Gastrocnemius medialis (tissue), 4 donors: ENCODE results near the gene VSTM2L. TPM values are rescaled to one million over a fixed set of nuclear protein-coding genes. Genes with fewer than 3 reads are reported as not detected.
A peak's percentile ranks its signal among the peaks of the same experiment; 100 is the strongest.

Experiments
- ATAC-seq, 2 donors: fragments of 150-250 bp; one replicate each; pipeline ENCODE4 v1.9.1; 2016
- DNase-seq, 2 donors: peaks; one replicate each; pipeline ENCODE4 v3.0.0-alpha.2; 2019
- H3K27ac ChIP-seq, 4 donors: fragments of 200-600 bp; sonication (generic); 1 replicate in 1 of 4; 2 replicates in 3 of 4; pipeline ENCODE4 v1.5.1; 2016 to 2018; ENCODE audit warnings: mild to moderate bottlenecking in 2 of 4, moderate library complexity in 1 of 4
- H3K27me3 ChIP-seq, 3 donors: fragments of 200-600 bp; sonication (generic) in 2 of 3; 1 replicate in 1 of 3; 2 replicates in 2 of 3; pipeline versions ENCODE4 v1.5.1 to v1.6.0; 2016 to 2019; ENCODE audit warnings: mild to moderate bottlenecking in 1 of 3, moderate library complexity in 1 of 3
- H3K36me3 ChIP-seq, 2 donors: fragments of 200-600 bp; sonication (generic) in 1 of 2; one replicate each; pipeline ENCODE4 v1.5.1; 2017 to 2018
- H3K4me1 ChIP-seq, 2 donors: fragments of 200-600 bp; sonication (generic) in 1 of 2; one replicate each; pipeline ENCODE4 v1.5.1; 2016 to 2017; ENCODE audit warnings: mild to moderate bottlenecking in 2 of 2
- H3K4me3 ChIP-seq, 4 donors: fragments of 200-600 bp; sonication (generic) in 3 of 4; 1 replicate in 1 of 4; 2 replicates in 3 of 4; pipeline ENCODE4 v1.5.1; 2016 to 2019; ENCODE audit warnings: mild to moderate bottlenecking in 2 of 4
- H3K9me3 ChIP-seq, 3 donors: fragments of 200-600 bp; sonication (generic) in 2 of 3; 1 replicate in 1 of 3; 2 replicates in 2 of 3; pipeline ENCODE4 v1.5.1; 2016 to 2019
- POLR2A ChIP-seq, 2 donors: fragments of 450-650 bp; IDR thresholded peaks; one replicate each; pipeline ENCODE4 v1.6.1; 2017; ENCODE audit warnings: antibody characterized with exemption in 2 of 2, mild to moderate bottlenecking in 2 of 2, moderate library complexity in 2 of 2
- in situ Hi-C, 4 donors: fragments of 200-750 bp; cut with MboI; loops; one replicate each; pipeline versions ENCODE4 v1.15.0 to v1.8.0; 2017; ENCODE audit warnings: low sequenced_read_pairs in 4 of 4
- intact Hi-C: fragments of 100-400 bp; cut with DNase I; formaldehyde crosslinking; loops from one replicate; pipeline ENCODE4 v1.15.1; 2023; ENCODE audit warnings: low total_unique reads
- total RNA-seq, 4 donors: library from RNA; depleted of rRNA; stranded (reverse); fragments of >200 nt; gene quantifications; one replicate each; pipeline versions ENCODE4 v1.1.0 to v1.2.3, GENCODE V29; 2016
- TF ChIP-seq, protein P1 (sequence below), 5 experiments: fragments of 450-650 bp in 3 of 5; fragments of 200-600 bp in 2 of 5; sonication (generic) in 2 of 5; IDR thresholded peaks in 4 of 5; conservative IDR thresholded peaks in 1 of 5; 1 replicate in 4 of 5; 2 replicates in 1 of 5; pipeline ENCODE4 v1.5.1; 2016 to 2019; ENCODE audit warnings: antibody characterized with exemption in 5 of 5, mild to moderate bottlenecking in 3 of 5, moderate library complexity in 3 of 5

VSTM2L gene
- total RNA-seq, 4 donors from 2014 or later: 1.6 to 2.6 (median 2.4) TPM; not detected in 1

DNA sequence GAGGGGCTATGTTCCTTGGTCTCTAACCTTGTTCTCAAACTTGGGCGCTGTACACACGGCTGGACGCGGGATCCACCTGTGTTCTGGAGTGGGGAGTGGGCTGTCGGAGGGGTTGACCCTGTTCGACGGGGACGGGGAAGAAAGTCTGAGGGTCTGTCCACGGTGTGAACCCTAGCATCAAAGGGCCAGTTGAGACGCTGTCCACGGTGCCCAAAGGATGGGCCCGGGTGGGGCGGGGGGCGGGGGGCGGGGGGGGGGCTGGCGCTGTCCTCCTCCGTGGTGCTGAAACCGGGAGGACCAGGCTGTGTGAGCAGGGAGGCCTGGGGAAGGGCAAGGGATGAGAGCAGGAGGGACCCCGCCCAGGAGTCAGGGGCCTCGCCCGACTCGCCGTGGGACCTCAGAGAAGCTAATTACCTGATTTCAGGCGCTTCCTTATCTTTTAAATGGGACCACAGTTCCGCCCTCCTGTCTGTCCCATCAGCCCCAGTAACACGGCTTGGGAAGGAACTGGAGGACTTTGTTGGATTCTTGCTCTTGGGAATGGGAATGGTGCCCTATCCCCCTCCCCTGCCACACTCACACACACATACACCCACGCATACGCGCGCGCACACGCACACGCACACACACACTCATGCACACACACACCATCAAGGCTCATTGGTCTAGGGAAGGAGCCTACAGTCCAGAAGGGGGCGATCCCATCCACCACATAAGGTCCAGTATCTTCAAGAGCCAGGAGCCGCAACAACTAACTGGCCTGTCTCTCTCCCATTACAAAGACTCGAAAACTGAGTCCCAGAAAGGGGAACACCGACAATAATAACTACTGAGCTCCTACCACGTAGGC, 1.0 kb upstream of the VSTM2L start:
- H3K4me3 ChIP-seq: peak overlapping the region in 1 of 4 donors; percentile 46
- intact Hi-C loops: loop anchor here (1.0 to 10.0 kb wide), 3 partner anchors 91 to 320 kb away; partner anchors contain the start of gene TGM2
- H3K36me3 ChIP-seq: no peaks in the 10 kb centered on the region
- no peak overlapping the region for H3K27ac ChIP-seq
- H3K27me3 ChIP-seq: peaks cover 38 to 61% (median 44%) of the 10 kb centered on the region in 3 donors
- TF ChIP-seq, protein P1, sequence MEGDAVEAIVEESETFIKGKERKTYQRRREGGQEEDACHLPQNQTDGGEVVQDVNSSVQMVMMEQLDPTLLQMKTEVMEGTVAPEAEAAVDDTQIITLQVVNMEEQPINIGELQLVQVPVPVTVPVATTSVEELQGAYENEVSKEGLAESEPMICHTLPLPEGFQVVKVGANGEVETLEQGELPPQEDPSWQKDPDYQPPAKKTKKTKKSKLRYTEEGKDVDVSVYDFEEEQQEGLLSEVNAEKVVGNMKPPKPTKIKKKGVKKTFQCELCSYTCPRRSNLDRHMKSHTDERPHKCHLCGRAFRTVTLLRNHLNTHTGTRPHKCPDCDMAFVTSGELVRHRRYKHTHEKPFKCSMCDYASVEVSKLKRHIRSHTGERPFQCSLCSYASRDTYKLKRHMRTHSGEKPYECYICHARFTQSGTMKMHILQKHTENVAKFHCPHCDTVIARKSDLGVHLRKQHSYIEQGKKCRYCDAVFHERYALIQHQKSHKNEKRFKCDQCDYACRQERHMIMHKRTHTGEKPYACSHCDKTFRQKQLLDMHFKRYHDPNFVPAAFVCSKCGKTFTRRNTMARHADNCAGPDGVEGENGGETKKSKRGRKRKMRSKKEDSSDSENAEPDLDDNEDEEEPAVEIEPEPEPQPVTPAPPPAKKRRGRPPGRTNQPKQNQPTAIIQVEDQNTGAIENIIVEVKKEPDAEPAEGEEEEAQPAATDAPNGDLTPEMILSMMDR (IDR thresholded peaks at IDR 0.05 in 4 of 5, conservative IDR thresholded peaks at IDR 0.05 in 1 of 5): peak in 4 of 5 experiments; percentile 25 to 68 (median 38)
- no peak for TF ChIP-seq POLR2A (IDR thresholded peaks at IDR 0.05)
- in situ Hi-C loops: loop anchor here in 1 of 4 donors (25.0 kb wide), 1 partner anchor 90 kb away; no protein-coding TSS in a partner anchor
- peak; percentile 66 to 75 for ATAC-seq
- DNase-seq: peak; percentile 17 to 45
- H3K9me3 ChIP-seq: no peaks in the 10 kb centered on the region
- peaks cover 0 to 6% of the 10 kb centered on the region in 2 donors for H3K4me1 ChIP-seq

DNA sequence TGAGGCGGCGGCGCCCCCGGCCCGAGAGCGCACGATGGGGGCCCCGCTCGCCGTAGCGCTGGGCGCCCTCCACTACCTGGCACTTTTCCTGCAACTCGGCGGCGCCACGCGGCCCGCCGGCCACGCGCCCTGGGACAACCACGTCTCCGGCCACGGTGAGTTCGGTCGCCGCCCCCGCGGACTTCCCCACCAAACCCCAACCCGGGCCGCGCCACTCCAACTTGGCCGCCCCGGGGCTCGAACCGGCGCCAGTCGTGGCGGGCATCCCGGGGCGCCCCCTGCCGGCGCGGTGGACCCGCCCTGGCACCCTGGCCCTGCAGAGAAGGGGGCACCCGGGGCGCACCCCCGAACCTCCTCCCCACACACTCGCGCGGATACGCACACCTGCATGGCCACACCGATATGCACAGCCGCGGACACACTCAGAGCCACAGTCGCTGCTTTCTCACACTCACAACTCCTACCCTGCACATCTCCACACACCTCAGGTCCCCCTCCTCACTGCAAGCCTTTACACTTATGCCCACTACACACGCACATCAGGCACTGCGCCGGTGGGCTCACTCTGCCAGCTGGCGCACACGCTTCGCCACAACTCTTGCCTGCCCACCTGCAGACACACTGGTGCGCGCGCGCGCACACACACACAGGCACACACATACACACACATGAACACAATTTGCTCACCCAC, 535 bp downstream of the VSTM2L start:
- Histone ChIP-seq H3K4me1 (peaks cover 0 to 6% of the 10 kb centered on the region in 2 donors), H3K4me3 (peak overlapping the region; percentile 36 to 48 (median 42)), H3K36me3 (no peaks in the 10 kb centered on the region), H3K27ac (no peak overlapping the region), H3K9me3 (no peaks in the 10 kb centered on the region), H3K27me3 (peaks cover 44 to 70% (median 46%) of the 10 kb centered on the region in 3 donors)
- no peak for ATAC-seq
- in situ Hi-C loops: loop anchor here in 1 of 4 donors (25.0 kb wide), 1 partner anchor 91 kb away; no protein-coding TSS in a partner anchor
- no peak for TF ChIP-seq POLR2A (IDR thresholded peaks at IDR 0.05)
- TF ChIP-seq, protein P1 (IDR thresholded peaks at IDR 0.05 in 4 of 5, conservative IDR thresholded peaks at IDR 0.05 in 1 of 5): no peak
- no peak for DNase-seq
- intact Hi-C loops: loop anchor here (5.0 to 10.0 kb wide), 2 partner anchors 261 to 319 kb away; partner anchors contain the start of gene TGM2

DNA sequence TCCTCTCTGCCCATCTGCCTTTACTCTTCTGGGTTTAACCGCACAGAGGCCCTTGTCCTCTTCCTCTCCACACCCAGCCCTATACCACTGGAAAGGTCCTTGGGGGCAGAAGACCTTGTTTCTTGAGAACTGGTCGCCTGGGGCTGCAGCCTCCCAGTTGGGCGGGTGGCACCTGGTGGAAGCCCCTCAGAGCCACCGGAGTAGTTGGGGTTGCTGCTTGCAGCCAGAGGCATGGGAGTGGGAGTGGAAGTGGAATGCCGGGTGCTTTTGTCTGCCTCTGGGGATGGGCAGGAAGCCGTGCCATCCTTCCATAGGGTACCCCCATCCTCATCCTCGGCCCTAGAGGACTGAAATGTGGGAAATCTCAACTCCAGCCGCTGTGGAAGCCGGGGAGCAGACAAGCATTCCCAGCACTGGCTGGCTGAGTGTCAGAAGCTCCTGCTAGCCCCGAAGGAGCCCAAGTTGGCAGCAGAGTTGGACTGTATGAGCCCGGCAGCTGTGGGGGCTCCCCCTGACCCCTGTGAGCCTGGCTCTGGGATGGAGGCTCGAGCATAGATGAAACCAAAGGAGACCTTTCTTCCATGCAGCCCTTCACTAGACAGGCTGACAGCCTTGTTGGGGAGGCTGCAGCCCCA, 1.2 kb downstream of the VSTM2L start:
- ATAC-seq (no peak), DNase-seq (no peak)
- intact Hi-C loops: loop anchor here (5.0 to 10.0 kb wide), 2 partner anchors 261 to 318 kb away; partner anchors contain the start of gene TGM2
- Histone ChIP-seq H3K27ac (no peak overlapping the region), H3K9me3 (no peaks in the 10 kb centered on the region), H3K36me3 (no peaks in the 10 kb centered on the region), H3K27me3 (peaks cover 44 to 70% (median 50%) of the 10 kb centered on the region in 3 donors), H3K4me3 (no peak overlapping the region), H3K4me1 (peaks cover 0 to 6% of the 10 kb centered on the region in 2 donors)
- in situ Hi-C loops: loop anchor here in 1 of 4 donors (25.0 kb wide), 1 partner anchor 92 kb away; no protein-coding TSS in a partner anchor
- TF ChIP-seq POLR2A (IDR thresholded peaks at IDR 0.05): no peak
- TF ChIP-seq, protein P1 (IDR thresholded peaks at IDR 0.05 in 4 of 5, conservative IDR thresholded peaks at IDR 0.05 in 1 of 5): no peak

DNA sequence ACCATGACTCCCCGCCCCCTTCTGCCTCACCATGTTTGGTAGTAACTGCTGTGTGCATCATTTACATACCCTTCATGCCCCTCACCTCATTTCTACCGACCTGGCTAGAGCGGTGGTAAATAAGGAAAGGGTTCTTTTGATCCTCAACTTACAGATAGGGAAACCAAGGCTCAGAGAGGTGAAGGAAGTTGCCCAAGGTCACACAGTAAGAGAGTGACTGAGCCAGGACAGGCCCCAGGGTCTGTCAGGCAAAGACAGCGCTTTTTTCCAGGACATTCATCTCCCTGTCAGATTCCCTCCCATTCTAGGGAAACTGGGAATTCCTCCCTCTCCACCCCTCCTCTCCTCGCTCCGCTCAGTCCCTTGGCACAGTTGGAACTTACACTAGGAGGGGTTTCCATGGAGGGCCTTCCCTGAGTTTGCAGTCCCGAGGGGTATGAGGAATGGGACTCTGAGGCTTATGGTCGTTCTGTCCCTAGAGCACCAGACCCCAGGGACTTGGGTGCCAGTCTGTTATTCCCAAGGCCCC, 2.0 kb downstream of the VSTM2L start:
- in situ Hi-C loops (loop anchor here in 1 of 4 donors (25.0 kb wide), 1 partner anchor 93 kb away; no protein-coding TSS in a partner anchor), intact Hi-C loops (loop anchor here (5.0 to 10.0 kb wide), 2 partner anchors 260 to 317 kb away; partner anchors contain the start of gene TGM2)
- Histone ChIP-seq H3K4me1 (peaks cover 0 to 6% of the 10 kb centered on the region in 2 donors), H3K27me3 (peaks cover 50 to 73% (median 52%) of the 10 kb centered on the region in 3 donors), H3K9me3 (no peaks in the 10 kb centered on the region), H3K4me3 (no peak overlapping the region), H3K36me3 (no peaks in the 10 kb centered on the region), H3K27ac (no peak overlapping the region)
- TF ChIP-seq, protein P1 (IDR thresholded peaks at IDR 0.05 in 4 of 5, conservative IDR thresholded peaks at IDR 0.05 in 1 of 5): no peak
- no peak for ATAC-seq
- no peak for DNase-seq
